NCI-H2081 treated with DMSO at 0.1 percent for 48 hours (cell line): ENCODE data around the gene DFFA.
"Not testable (repeated sequence)": the region's sequence is repeated elsewhere in the genome, so short reads cannot be mapped to it uniquely, and the experiment has no call there.

Experiments
- DNase-seq: peaks from one replicate; lab custom pipeline; 2025; lab: John Stamatoyannopoulos, UW

Gene DFFA

DNA sequence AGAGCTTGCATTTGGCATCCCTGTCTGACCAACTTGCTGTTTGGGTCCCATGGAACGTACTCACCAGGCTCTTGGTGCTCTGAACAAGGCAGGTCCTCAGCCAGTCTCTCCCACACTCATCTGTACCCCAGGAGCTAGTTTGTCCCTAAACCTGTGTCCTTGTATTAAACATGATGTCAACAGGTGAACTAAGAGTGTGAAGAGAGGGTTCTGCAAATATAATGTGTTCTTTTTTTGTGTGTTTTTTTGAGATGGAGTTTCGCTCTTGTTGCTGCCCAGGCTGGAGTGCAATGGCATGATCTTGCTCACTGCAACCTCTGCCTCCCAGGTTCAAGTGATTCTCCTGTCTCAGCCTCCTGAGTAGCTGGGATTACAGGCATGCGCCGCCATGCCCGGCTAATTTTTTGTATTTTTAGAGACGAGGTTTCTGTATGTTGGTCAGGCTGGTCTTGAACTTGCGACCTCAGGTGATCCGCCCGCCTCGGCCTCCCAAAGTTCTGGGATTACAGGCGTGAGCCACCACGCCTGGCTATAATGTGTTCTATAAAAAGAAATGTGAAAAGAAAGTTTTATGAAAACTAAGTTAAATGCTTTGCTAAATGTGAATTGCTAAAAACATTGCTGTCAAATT is 33.8 kb upstream of the DFFA start:
- DNase-seq: not testable (repeated sequence)

DNA sequence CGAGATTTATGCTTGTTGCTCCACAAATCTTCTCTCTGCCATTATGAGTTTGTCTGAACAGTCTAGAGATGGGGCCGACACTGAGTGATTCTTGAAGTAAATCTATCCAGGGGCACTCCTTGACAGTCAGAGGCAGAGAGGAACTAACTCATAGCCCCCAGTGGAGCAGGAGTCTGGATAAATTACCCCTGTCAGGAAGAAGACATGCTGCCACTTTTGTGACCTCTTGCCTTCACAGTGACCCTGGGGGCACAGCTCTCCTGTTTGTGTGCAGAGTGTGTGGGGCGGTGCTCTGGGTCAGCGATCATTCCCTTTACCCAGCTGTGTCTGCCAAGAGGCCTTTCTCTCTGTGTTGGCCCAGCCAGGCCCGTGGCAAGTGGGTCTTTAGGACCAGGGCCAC is 31.9 kb upstream of the DFFA start:
- no peak for DNase-seq

DNA sequence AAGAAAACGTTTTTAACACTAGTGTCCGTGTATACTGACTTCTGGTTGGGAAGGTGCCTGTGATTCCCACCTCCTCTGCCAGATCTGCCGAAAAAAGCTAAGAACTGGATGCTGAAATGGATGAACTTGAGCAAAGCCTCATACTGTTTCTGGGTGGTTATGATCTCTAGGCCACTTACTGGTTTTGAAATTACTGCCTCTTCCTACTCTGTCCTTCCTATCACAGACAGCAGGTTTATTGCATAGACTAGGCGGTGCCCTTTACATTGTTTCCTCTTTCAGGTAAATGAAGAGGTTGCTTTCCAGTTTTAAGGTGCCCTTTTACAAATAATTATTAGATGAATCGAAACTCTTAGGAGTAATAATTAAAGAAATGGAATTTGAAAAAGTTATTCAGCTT is 29.9 kb upstream of the DFFA start:
- no peak for DNase-seq

DNA sequence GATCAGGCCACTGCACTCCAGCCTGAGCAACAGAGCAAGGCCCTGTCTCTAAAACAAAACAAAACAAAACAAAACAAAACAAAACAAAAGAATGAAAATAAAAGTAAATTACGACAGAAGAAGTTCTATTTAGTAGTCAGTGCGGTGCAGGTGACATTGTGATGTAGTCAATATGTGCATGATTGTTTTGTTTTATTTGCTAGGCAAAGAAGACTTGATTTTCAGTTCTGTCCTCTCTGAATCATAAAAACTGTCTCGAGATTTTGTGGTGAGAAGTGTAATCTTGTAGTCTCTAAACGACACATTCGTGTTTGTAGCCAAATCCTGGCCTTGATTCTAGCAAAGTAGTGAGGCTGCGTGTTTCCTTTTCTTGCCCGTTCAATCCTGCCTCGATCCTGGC is 25.9 kb upstream of the DFFA start:
- no peak for DNase-seq

DNA sequence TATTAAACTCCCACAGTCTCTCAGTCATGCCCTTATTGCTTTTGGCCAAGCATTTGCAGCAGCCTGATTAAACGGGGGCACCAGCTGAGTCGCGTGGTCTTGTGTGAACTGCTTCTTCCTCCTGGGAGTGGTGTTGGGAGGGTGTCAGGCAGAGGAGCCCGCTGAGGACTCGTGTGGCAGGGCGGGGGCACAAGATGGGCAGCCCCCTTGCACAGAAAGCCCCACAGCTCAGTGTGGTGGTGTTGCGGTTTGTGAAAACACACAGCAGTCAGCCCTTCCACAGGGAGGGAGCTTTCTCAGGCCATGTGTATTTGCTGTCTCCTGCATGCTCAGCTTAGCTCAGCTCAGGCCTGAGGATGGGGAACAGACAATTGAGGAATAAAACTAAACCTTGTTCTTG is 24.8 kb upstream of the DFFA start:
- no peak for DNase-seq

DNA sequence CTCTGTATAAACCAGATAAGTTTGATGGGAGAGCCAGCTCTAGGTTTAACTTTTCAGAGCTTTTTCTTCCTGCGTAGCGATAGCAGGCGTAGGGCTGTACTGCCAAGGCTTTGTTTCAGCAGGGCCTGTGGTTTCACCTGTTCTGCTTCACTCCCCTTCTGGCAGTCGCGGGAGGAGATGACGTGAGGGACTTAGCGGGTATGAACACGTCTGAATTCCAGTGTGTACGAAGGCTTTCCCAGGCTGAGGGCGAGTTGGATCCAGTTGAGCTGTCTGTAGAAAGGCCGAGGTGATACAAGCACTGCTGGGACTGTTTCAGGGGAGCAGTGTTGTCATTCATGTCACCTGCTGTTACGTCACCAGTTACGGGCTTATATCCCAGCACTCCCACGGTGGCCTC is 23.6 kb upstream of the DFFA start:
- no peak for DNase-seq

DNA sequence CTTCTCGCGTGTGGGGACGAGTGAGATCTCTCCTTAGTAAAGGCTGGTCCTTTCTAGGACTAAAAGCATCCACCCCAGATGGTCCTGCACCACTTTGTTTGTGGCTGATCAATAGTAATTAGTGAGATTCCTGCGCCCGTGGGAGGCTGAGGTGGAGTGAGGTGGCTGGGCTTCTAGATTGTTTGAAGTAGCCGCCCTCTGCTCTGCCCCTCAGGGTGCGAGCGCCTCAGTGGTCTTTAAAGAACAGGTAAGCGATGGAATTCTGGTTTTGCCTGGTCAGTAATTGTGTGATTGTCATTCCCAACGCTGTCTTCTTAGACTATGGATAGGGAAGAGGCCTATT is 23.1 kb upstream of the DFFA start:
- no peak for DNase-seq

DNA sequence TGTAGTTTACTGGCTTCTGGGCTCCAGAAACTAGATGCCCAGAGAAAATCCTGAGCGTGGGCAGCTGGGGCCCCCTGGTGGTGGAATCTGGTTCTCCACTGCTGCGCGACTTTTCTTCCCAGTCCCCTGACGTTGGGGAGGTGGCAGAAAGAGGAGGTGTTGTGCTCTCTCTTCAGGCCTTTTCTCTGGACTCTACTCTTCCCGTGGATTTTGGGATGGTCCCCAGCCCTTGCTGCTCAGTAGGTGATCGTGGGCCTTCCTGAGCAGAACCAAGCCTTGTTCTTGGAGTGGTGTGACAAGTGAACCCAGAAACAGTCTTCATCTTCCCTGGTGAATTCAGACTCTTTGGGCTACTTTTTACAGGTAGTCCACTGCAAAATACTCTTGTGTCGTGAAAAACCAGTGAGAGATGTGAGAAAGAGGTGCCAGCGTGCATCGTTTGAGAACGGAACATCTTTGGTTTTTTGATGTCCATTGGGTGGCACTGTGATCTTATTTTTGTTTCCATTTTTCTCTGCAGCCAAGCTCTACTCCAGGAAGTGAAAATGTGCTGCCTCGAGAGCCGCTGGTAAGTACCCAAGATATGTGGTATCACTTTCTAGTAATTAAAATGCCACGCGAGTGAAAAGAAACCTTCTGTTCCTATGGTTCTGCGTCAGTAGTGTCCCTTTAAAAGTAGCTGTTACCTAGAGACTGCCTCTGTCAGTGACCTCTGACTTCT is 22.6 kb upstream of the DFFA start:
- DNase-seq: peak; percentile 39

DNA sequence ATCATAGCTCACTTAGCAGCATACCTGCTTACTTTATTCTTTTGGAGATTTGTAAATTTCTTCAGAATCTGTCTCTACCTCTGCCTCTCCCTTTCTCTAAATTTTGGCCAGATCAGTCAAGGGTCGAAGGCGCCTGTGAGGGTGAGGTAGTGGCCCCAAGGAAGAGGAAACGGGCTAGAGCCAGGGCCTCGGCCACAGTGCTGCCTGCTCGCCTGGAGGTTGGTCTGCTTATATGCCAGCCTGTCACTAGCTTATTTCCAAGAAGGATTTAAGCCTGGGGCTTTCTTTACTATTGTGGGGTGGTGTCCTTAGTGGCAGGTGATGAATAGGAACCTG is 22.1 kb upstream of the DFFA start:
- DNase-seq: no peak

DNA sequence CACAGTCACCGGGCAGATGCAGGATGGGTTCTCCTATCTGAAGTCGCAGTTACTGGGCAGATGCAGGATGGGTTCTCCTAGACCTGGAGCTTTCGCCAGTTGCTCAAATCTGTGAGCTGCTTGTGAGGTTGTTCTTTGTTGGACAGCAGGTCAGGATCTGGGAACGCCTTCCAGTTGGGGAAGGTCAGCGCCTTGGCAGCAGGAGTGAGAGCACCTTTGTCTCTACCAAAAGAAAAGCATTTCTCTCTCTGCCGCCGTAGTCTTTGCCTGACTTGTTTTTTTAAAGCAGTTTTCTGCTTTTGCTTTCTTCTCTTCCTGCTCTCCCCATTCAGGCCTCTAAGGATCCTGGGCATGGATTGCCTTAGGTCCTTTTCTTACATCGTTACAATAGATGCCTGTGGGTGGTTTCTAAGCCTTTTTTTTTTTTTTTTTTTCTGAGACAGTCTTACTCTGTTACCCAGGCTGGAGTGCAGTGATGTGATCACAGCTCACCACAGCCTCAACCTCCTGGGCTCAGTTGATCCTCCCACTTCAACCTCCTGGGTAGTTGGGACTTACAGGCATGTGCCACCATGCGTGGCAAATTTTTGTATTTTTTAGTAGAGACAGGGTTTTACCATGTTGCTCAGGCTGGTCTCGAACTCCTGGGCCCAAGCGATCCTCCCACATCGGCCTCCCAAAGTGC is 18.1 kb upstream of the DFFA start:
- no peak for DNase-seq

DNA sequence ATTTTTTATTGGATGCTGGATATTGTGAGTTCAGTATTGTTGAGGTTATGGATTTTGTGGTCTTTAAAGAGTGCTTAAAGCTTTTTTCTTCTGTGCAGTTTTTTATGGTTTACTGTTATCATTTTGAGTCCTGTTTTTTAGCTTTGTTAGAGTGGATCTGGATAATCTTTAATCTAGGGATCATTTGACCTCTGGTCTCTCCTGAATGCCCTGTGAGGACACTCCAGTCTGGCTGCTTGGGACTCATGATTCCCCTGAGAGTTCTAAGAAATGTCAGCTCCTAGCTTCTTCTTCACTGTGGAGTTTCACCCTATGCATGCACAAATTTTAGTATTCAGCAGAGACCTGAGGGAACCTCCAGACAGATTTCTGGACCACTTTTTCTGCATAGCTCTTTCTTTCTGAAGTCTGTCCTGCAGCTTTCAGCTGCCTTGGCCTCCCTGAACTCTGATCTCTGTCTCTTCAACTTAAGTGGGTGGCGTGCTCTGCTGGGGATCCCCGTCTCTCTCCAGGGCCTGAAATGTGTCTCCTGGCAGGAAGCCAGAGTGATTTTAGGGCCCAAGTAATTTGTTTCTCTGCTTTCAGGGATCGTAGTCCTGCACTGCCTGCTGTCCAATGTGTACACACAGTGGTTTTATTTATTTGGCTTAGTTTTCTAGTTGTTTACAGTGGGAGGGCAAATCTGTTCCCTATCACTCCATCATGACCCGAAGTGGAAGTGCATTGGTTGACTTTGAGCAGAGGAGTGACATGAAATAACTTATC is 17.1 kb upstream of the DFFA start:
- no peak for DNase-seq

DNA sequence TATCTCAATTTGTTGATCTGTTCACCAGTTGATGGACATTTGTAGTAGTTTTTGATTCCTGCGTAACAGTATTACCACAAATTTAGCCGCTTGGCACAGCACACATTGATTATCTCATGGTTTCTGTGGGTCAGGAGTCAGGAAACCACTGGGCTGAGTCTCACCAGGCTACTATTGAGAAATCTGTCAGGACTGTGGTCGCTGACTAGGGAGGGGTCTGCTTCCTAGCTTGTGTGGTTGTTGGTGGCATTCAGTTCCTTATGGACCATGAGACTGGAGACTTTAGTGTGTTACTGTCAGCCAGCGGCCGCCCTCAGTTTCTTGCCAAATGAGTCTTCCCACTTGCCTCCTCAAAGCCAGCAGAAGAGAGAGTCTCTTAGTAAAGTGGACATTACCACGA is 12.2 kb upstream of the DFFA start:
- no peak for DNase-seq

DNA sequence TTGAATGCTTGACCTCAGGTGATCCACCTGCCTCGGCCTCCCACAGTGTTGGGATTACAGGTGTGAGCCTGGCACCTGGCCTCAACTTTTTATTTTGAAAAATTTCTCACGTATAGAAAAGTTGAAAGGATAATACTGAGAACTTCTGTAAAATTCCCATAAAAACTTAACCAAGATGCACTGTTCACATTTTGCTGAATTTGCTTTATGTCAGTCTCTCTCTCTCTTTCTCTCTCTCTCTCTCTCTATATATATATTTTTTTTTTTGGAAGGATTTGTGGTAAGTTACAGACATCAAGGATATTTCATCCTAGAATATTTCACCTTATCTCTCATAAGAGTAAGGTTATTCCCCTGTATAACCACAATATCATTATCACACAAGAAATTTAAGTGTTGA is 8.3 kb upstream of the DFFA start:
- no peak for DNase-seq

DNA sequence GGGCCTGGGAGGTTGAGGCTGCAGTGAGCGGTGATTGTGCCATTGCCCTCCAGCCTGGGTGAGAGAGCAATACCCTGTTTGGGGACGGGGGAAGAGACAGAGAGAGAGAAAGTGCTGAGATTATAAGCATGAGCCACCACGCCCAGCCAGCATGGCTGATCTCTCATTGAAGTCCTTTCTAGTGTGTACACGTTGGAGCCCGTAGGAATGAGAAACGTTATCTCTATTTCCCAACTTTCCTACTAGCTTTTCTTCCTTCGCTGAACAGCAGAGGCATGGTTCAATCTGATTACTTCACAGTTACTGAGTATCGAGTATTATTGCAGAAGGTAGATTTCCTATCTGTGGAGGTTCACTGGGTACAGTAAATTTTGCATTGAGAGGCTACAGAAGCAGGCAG is 7.0 kb upstream of the DFFA start:
- DNase-seq: no peak

DNA sequence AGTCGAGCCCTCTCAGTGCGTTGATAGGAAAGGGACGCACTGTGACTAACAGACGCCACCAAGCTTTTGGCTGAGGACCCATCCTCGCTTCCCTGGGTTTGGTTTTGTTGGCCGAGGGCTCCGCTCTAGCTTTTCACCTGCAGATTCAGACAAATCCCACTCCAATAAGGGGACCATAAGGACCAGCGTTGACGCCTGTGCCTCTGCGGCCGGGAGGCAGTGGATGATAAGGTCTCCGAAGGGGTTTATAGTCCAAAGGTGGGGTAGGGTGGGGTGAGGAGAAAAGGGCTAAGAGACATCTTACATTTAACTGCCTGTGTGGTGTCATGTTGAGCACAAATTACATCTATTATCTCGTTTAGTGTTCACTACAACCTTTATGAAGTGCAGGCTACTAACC is 3.2 kb upstream of the DFFA start:
- DNase-seq: no peak

DNA sequence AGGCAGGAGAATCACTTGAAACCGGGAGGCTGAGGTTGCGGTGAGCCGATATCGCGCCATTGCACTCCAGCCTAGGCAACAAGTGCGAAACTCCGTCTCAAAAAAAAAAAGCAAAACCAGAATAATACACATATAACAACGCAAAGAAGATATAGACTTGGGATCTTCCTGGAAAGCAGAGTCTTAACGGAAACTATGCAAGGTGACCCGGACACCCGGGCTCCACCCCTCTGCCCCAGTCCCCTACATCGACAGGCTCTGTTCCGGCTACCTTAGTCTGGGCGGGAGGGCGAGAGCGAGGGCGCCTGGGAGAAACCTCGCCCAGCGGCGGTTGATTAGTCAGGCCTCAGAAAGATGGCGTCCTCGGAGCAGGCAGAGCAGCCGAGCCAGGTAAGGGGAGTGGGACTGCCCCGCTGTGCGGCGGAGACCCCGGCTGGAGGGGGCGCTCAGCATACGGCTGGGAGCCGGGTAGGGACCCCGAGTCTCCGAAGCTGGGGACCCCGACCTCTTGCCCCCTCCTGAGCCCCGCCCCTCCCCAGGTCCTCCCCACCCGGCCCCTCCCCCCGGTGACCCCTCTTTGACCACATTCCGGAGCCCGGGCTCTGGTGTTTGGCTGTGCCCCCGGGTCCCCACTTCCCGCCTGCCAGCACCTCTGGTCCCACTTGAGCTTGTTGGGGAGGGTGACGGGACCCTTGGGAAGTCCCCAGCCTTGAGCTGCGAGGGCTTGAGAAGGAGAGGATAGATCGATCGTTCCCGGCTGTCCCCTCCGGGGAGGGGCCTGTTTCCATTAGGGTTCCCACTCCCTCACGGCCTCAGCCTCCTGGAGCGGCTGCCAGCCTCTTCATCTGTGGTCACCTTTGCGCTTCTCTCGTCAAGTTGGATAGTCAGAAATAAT is 2.5 kb upstream of the DFFA start, which contains the start of gene PEX14:
TSS of gene PEX14 (plus strand) at position 338 of the 895 bp plus-strand sequence. CDS start at position 355, 17 bp downstream.
- peak; percentile 49 for DNase-seq

DNA sequence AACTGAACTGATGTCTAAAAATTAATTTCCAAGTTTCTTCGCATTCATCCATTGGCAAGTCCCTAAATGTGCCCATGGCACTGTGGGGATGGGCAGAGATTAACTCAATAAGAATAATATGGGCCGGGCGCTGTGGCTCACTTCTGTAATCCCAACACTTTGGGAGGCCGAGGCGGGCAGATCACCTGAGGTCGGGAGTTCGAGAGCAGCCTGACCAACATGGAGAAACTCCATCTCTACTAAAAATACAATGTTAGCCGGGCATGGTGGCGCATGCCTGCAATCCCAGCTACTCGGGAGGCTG is 1.9 kb upstream of the DFFA start:
- DNase-seq: not testable (repeated sequence)

DNA sequence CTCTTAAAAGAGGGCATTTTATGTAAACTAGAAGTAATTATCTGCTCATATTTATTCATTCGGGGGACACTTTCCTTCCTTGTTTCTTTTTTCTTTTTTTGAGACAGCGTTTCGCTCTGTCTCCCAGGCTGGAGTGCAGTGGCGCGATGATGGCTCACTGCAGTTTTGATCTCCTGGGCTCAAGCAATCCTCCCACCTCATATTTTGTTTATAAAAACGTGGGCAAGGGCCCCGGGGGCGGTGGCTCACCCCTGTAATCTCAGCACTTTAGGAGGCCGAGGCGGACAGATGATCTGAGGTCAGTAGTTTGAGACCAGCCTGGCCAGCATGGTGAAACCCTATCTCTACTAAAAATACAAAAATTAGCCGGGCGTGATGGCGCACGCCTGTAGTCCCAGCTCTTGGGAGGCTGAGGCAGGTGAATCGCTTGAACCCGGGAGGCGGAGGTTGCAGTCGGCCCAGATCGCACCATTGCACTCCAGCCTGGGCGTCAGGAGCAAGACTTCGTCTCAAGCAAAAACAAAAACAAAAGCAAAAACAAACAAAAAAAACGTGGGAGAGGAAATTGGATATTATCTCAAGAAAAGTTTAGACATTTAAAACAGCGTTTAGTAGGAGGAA is 926 bp upstream of the DFFA start:
- no peak for DNase-seq

DNA sequence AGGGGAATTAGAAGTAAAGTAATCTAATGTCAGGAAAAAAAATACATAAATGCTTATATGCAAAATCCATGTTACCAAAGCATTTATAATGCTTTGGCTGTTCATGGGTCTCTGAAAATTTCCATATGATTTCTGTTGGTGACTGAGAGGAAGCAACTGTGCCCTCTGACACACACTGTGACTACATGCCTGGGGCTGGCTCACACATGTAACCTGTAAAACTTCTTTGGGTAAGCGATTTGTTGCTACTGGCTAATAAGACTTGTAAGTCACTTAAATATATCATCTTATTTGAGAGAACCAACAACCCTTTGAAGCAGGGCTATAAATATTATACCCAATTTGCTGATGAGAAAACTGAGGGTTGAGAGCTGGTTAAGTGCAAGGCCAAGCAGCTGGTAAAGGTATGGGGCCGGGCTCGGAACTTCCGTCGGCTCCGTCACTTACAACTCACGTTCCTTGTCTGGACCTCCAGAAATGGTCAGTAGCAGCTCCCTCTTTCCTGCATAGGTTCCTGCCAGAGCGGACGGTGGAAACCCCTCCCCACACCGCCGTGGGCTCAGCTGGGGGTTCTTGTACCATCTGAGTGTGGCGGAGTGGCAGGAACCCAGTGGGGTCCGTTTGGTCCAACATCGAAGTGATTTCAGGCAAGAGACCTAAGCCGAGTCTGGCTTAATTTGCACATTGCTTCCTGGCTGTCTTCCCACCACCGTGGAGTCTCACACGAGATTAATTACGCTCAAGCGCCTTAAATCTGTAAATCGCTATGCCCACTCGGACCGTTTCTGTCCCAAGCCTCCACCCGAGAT is 714 bp downstream of the DFFA start:
- DNase-seq: no peak

DNA sequence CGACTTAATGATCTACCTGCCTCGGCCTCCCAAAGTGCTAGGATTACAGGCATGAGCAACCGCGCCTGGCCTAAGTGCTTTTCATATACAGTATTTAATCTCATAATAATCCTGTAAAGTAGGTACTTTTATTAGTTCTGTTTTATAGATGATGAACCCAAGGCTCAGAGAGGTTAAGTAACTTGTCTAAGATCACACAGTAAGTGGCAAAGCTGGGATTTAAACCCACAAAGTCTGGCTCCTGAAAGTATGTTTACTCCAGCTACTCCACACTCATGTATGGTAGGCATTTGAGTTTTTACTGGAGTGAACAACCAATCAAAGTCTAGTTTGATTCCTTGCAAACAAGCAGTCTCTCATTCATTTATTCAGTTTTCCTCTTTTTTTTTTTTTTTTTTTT is 2.3 kb downstream of the DFFA start:
- no peak for DNase-seq

DNA sequence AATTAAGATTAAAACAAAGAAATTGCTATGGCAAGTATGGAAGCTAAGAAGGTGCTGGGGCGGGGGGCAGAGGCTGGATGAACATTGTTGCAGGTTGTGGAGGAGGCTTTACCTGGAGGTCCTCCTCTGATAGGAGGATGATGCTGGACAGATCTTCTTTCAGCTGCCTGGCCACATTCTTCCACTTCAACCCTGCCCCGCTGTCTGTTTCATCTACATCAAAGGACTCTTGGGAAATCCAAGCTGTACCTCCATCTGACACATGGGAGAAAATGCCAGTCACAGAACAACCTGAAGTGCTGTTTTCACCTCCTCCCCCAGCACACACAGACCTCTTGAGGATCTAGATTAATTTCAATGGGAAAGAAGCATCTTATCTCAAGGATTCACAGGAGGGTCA is 5.3 kb downstream of the DFFA start:
- no peak for DNase-seq
